ENCODE data around the gene PCDH9.

The PCDH9 gene

DNA sequence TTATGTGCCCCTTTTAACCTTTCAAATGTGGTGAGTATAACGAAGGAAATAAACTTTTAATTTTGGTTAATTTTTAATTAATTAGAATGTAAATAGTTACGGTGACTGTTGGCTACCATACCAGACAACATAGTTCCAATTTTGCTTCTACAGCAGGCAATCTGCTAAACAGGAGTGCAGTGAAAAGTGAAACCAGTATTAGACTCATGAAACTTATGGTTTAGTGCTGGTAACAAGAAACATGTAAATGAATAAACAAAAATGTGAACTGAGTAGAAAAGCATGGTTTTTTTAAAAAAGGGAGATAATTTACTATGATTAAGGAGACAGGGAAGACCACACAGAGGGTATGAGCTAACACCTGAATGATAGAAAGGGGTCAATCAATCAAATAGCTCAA is 478.4 kb downstream of the PCDH9 start:
- no peak for DNase-seq (ENCODE audit: low read depth)

DNA sequence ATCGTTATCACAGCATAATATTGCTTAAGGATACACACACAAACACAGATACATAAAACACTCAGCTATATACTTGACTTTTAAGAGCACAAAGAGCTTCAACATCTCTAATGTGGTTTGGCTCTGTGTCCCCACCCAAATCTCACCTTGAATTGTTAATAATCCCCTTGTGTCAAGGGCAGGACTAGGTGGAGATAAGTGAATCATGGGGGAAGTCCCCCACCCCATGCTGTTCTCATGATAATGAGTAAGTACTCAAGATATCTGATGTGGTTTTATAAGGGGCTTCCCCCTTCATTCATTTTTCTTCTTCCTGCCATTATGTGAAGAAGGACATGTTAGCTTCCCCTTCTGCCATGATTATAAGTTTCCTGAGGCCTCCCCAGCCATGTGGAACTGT is 481.4 kb downstream of the PCDH9 start:
- no peak for DNase-seq (ENCODE audit: low read depth)

DNA sequence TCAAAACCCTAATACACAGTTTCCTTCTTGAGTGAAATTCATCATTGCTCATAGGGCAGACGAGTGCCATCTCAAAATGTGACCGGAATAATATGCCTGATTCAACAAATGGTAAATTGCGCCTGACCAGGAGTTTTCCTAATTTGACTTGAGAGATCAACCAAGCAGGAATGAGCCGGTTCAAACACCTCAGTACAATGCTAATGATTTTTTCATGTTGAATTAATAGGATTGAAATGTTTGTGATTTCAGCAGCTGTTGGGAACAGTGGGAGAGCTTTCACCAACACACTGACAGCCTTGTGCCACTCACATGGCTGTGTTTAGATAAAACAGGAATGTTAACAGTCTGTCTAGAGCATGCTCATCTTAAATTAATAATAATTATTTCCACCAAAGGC is 484.8 kb downstream of the PCDH9 start:
- no peak for DNase-seq (ENCODE audit: low read depth)

DNA sequence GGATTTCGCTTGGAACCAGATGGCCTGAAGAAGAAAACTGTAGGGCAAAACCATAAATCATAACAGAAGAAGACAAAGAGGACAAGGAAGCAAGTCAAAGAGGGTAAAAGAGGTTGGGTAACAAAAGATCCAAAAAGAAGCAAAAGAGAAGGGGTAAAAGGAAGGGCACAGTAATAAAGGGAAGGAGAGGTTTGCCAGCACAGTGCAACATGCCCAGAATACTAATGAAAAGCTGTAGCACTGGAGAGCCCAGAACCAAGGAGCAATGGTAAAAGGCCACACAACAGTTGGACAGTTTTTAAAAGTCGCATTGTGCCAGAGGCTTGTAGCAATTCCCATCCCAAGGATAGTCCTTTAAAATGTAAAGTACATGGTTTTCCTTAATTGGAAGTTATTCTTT is 506.6 kb downstream of the PCDH9 start:
- DNase-seq (ENCODE audit: low read depth): no peak

DNA sequence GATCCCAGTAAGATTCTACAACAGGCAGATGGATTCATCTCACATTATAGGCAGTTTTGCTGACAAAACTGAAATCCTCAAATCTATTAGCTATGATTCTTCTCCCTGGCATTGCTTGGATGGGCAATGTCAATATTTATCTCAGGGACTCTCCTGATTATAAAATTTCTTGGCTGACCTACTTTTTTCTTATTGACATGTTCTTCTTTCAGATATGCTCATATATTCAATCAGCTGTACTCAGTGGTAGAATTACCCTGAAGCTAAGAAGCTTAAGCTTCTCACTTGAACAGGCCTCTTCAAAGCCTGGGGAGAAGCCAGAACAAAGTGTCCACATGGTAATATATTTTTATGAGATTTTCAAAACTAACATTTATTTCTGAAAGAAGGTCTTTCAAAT is 513.6 kb downstream of the PCDH9 start:
- no peak for DNase-seq (ENCODE audit: low read depth)

DNA sequence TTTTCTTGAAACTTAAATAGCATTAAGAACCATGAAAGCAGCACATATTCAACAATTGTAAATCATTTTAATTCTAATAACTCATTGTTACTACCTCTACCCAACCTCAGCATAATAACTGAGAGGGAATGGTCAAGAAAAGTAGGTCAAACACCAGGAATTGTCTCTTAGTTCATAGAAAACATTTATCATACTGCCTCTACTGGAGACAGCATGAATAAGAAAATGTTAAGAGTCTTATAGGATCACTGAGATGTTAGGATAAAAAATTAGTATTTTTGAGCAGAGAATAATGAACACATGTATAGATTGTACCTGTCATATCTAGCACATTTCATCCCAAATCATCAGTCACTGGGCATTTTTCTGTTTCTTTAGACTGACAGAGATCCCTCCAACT is 515.3 kb downstream of the PCDH9 start:
- no peak for DNase-seq (ENCODE audit: low read depth)

DNA sequence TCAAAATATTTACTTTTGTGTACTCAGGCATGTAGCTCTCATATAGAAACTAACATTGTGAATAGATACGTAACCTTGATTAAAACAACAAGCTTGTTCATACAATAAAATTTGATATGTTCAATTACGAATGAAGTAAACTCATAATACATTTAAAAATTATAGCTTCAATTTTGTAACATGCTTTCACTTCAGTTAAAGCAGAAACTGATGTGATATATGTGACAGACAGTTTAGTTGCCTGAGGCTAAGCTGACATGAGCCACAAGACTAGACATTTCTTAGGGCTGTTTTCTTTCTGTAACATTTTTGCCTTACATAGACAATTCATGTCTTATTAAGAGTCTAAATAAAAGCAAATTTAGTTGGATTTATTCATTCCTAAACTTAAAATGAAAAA is 526.0 kb downstream of the PCDH9 start:
- no peak for DNase-seq (ENCODE audit: low read depth)

DNA sequence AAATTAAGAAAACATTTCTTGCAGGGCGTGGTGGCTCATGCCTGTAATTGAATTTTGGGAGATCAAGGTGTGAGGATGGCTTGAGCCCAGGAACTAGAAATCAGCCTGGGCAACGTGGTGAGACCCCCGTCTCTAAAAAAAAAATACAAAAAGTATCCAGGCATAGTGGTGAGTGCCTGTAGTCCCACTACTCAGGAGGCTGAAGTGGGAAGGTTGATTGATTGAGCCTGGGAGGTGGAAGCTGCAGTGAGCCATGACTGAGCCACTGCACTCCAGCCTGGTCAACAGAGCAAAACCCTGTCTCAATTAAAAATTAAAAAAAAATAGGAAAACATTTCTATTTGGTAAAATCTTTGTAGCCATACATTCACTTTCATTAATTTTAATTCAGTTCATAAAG is 526.5 kb downstream of the PCDH9 start:
- DNase-seq (ENCODE audit: low read depth): no peak

DNA sequence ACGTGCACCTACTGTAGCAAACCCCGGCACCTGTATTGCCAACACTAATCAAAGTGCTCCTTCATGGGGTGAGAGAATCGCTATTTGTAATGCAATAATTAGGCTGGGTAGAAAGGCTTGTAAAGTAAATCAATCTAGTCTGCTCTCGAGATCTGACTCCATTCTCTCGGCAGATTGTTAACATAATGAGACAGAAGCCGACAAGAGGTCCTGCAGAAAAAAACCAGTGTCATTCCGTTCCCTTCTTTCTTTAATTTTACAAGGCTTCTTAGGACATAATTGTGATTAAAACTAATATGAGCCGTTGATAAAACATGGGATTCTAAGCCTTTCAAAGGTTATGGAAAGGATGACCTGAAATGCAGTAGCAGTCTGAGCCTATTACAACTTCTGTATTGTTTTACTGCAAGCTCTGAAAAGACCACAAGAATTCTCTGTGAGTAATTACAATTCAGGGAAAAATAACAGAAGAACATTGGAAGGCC is 530.0 kb downstream of the PCDH9 start:
- DNase-seq (ENCODE audit: low read depth): no peak

DNA sequence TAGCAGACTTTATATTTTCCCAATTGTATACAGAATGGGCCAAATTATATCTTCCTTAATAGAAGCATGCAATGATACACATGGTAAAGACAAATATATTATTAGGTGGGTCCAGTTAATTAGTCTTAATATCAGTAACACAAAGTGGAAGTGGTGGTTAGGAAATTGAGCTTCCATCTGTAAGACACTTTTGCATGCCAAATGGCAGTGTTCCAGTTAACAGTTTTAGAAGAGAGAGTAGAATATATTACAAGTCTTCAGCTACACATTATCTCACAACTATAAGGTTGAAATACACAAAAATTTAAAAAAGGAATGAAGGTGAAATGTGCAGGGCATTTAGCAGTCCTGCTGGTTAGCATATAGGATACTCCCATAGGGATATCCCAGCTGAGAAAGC is 536.5 kb downstream of the PCDH9 start:
- no peak for DNase-seq (ENCODE audit: low read depth)

DNA sequence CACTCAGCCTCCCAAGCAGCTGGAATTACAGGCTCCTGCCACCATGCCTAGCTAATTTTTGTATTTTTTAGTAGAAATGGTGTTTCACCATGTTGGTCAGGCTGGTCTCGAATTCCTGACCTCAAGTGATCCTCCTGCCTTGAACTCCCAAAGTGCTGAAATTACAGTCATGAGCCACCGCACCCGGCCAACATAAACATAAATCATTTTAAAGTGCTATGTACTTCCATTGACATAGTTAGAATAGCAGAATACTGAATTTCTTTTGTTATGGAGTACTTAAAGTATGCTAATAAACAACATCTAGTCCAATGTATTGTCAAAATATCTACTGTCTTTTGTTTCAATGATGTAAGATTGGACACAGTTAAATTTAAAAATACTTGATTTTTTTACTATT is 539.0 kb downstream of the PCDH9 start:
- no peak for DNase-seq (ENCODE audit: low read depth)

DNA sequence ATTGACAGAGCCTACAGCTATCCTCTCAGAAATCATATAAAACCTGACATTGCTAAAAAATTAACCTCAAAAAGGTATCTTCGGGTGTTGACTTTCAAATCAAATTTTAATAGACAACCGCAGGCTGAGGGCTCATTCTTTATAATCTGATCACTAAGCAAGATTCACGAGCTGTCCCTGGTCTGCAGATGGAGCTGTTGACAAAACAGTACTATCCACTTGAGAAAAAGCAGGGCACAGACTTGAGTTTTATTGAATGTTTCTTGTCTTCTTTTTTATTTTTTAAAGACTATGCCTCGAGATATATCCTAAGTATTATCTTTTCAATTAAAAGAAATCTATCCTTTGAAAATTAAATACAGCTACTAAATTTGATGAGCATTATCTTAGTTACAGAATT is 540.5 kb downstream of the PCDH9 start:
- no peak for DNase-seq (ENCODE audit: low read depth)

DNA sequence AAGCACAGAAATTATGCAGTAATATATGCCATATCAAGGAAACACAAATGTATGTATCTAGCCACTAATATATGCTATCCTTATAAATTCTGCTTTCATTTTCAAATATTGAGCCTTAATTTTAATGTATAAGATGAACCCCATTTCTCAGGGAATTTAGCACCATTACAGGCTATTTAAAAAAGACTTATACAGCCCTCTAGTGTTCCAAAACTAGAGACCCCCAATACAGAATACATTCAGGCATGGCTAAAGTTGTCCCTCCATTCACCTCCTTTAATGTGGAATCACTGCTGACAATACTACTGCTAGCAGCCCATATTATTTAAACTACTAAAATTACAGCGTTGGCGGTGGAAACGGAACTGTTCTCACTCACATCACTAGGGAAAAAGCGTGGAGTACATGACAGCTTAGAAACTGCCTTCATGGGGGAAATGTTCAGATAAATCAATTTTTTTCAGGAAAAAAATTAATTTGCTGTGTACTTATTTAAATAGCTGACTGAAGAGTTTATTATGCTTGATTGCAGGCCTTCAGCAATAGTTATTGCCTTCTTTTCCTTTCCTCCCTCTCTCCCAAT is 541.0 kb downstream of the PCDH9 start:
- no peak for DNase-seq (ENCODE audit: low read depth)

DNA sequence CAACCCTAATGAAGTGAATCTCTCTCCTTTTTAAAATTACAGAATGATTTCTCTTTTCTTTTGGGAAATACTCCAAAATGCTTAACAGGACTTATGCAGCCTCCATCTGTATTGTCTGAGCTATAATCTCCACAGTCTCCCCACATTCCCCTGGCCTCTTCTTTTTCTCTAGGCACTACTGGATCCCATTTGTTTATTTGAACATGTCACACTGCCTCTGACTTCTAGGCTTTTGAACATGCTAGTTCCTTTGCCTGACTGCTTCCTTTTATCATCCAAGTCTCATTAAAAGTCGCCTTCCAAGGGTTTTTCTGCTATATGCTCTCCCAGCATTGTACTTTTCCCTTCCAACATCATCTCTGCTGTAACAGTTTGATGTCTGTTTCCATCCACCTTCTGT is 548.7 kb downstream of the PCDH9 start:
- no peak for DNase-seq (ENCODE audit: low read depth)

DNA sequence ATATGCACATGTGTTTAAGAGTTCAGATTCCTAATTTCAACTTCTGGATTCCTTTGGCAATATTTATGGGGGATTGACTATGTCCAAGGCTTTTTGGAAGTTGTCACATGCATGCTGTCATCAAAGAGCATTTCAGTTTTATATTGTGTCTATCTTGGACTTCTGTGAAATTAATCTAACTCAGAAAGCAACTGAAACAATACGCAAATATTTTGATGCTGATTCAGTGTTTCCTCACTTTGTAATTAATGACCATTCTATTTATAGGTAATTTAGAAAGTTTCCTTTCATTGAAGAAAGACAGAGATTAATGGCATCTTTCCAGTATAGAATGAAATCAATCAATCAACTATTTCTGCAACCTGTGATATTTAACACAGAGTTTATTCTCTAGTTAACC is 550.1 kb downstream of the PCDH9 start:
- DNase-seq (ENCODE audit: low read depth): no peak

DNA sequence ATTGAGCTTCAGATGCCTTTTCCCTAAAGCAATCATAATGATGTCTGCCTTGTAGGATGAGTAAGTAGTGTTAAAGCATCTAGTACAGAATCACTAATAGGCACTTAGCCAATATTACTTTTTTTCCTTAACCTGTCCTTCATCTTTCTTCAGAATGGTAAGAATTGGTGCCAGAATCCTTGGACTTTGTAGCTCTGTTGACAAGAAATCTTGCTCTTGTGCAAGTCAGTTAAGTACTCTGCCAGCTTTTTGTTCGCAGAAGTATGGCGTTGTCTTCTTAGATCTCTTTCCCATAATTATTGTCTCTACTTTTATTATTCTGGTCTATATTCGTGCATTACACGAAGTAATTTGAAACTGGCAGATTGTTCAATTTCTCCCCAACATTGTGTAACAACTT is 554.5 kb downstream of the PCDH9 start:
- no peak for DNase-seq (ENCODE audit: low read depth)

DNA sequence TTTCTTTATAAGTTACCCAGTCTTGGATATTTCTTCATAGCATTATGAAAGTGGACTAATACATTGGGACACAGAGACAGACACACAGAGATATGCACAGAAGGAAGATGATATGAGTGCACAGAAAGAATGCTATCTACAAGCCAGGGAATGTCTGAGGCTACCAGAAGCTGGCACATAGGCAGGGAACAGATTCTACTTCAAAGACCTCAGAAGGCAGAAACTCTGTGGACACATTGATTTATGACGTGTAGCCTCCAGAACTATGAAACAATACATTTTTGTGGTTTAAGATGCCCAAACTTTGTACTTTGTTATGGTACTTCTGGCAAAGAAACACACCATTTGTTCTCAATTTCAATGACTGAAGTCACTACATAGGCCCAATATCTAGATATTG is 556.7 kb downstream of the PCDH9 start:
- DNase-seq (ENCODE audit: low read depth): peak; percentile 85

DNA sequence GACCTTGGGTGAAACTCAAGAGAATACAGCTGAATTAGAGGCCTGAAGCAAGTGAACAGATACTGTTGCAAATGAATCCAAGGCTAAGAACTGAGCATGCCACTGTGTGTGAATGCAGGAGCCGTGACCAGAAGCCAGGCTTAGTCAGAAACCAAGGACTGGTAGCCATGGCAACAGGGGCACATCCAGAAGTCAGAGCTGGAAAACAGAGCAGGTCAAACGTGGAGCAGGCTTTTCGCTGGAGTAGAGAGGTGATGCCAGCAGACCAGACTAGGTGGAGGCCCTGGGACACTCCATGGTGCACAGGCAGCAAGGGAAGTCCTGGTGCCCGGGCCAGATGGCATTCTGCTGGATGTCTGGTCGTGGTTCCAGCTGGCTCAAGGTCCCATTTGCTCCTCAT is 564.1 kb downstream of the PCDH9 start:
- peak; percentile 78 for DNase-seq (ENCODE audit: low read depth)

DNA sequence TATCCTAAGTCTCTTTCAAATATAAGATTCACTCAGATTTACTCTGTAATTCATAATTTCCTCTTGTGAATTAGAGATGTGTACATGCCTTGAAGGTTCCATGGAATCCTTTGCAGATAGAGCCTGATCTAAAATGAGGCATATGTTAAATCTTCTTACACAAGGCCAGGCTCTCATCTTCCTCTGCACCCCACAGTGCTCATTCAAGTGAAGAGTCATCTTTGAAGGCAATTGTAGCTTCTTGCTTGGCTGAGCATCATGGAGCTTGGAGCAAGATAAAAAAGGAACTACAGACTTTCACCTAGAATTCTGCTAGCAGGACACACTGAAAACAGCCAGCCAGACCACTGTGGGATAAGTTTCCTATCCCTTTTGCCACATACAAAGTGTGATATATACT is 566.4 kb downstream of the PCDH9 start:
- no peak for DNase-seq (ENCODE audit: low read depth)

DNA sequence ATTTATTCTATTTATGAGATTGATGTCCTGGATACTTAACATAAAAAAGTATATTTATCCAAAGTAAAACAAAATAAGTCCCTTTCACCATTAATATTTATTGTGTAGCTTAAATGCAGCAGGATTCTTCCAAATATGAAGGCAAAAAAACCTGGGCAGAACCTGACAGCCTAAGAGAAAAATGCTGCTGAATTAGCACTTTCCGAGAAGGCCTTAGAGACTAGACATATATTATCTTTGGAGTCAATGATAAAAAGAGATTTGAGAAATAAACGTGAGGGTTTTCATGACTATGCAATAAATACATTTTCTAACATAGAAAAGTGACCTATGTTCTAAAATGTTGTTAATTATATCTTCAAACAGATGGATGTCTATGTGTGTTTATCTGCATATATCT is 566.9 kb downstream of the PCDH9 start:
- DNase-seq (ENCODE audit: low read depth): no peak

DNA sequence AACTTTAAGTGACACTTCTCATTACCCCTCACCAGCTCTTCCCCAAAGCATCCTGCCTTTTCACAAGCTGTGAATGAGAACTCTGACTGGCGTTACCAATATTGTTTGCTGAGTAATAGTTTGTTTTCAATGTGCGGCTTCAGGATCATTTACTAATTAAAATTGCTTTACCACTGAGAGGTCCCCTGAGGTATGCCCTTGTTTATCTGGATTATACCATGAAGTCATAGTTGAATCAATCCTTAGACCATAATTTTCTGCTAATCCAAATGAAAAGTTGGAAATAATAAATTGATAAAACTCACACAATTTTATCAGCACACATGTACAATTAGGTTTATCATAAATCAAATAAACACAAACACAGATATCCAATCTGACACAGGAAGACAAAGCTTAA is 568.8 kb downstream of the PCDH9 start:
- DNase-seq (ENCODE audit: low read depth): no peak

DNA sequence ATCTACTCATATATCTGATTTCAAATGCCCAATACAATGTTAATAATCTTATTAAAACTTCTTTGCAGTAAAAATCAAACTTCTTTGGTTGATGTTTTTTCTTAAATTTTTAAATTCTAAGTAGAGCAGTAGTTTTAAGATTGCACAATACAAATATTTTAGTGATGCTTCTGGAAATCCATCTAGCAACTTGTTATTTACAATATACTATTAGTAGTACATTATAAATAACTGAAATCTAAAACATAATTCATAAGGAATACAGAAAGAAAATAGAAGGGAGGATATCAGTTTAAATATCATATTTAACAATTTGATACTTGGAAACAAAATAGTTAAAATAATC is 569.7 kb downstream of the PCDH9 start:
- no peak for DNase-seq (ENCODE audit: low read depth)

DNA sequence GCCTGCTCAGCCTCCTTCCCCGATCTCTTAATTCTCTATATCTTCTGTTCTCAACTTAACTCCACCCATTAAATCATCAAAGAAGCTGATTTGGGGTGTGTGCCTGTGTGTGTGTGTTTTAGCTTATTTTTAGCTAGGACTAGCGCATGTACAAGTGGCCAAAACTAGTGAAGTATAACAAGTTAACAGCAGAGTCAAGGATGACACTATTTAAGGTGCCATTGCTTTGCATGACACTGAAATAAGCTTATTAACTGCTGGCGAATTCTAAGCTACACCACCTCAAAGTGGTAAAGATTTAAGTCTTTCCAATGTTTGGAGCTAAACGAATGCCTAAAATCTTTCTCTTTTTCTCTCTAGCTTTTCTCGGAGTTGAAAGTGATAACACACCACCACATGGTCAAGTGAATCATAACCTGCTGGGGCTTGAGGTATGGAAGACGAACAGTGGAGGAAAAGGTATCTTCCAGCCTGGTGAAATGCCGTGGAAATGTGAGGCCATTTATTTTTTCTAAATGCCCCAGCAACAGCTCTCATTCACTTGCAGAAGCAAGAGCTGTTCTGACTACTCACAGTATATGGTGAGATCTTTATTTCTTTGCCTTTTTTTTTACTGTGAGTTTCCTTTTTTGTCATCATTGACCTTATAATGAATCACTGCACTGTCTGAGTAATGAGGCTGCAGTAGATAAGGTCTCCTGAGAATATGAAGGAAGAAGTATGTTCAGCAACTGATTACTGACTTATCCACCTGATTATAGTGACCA is 570.3 kb downstream of the PCDH9 start:
- peak; percentile 64 for DNase-seq (ENCODE audit: low read depth)

DNA sequence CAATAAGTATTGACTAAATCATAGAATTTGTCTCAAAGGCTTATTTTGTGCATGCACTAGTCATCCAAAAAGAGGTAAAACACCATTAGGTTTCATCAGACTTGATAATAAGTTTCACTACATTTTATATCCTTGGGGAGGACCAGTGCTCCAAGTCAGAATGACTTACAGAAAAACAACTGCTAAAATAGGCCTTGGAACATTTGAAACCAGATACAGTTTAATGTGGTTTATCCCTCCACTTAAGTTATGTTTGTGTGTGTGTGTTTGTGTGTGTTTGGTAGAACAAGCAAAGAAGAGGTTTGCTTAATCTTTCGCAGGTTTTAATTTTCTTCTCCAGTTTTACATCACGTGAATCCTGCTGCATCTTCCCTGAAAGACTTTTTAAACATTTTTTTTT is 570.9 kb downstream of the PCDH9 start:
- no peak for DNase-seq (ENCODE audit: low read depth)
